HG02571 (cell line): ENCODE data around the gene DPPA2.
"Not testable (repeated sequence)": the region's sequence is repeated elsewhere in the genome, so short reads cannot be mapped to it uniquely, and the experiment has no call there.

Source experiments
- ATAC-seq: cut with Tn5 transposase; IDR thresholded peaks from one replicate; pipeline ENCODE4 v1.9.1; 2021; ENCODE audit warnings: mild to moderate bottlenecking, moderate library complexity; ENCODE audit not compliant: unreplicated experiment

Gene DPPA2

GRCh38 chr3:109316162-109316730 is at the start of gene DPPA2:
TSS of gene DPPA2 (minus strand) at chr3:109316517. CDS start at chr3:109314542, 1,975 bp downstream.
- ATAC-seq, result no peak

GRCh38 chr3:109364088-109364487 is 47.8 kb upstream of the DPPA2 start:
- ATAC-seq, result no peak

GRCh38 chr3:109363634-109364033 is 47.3 kb upstream of the DPPA2 start:
- no peak for ATAC-seq

GRCh38 chr3:109362823-109363222 is 46.5 kb upstream of the DPPA2 start:
- ATAC-seq, result no peak

- not testable (repeated sequence) for ATAC-seq
Observed at GRCh38 chr3:109358809-109359208, 42.5 kb upstream of the DPPA2 start.

- no peak for ATAC-seq
Observed at GRCh38 chr3:109356442-109357155, 40.3 kb upstream of the DPPA2 start.

- ATAC-seq, result no peak
Observed at GRCh38 chr3:109355625-109356441, 39.5 kb upstream of the DPPA2 start.

- ATAC-seq, result no peak
Observed at GRCh38 chr3:109353057-109353456, 36.7 kb upstream of the DPPA2 start.

GRCh38 chr3:109351231-109351630 is 34.9 kb upstream of the DPPA2 start:
- no peak for ATAC-seq

GRCh38 chr3:109346770-109347295 is 30.5 kb upstream of the DPPA2 start:
- ATAC-seq, result no peak

GRCh38 chr3:109346099-109346498 is 29.8 kb upstream of the DPPA2 start:
- no peak for ATAC-seq

GRCh38 chr3:109339714-109340648 is 23.7 kb upstream of the DPPA2 start:
- no peak for ATAC-seq

GRCh38 chr3:109339197-109339596 is 22.9 kb upstream of the DPPA2 start:
- no peak for ATAC-seq

GRCh38 chr3:109338322-109338721 is 22.0 kb upstream of the DPPA2 start:
- ATAC-seq, result no peak

- no peak for ATAC-seq
Observed at GRCh38 chr3:109337393-109337792, 21.1 kb upstream of the DPPA2 start, which contains the start of gene DPPA4. TSS of gene DPPA4 (minus strand) at chr3:109337546. CDS start at chr3:109337517, 29 bp downstream.

- ATAC-seq, result no peak
Observed at GRCh38 chr3:109336291-109336861, 20.1 kb upstream of the DPPA2 start.

GRCh38 chr3:109334572-109334971 is 18.3 kb upstream of the DPPA2 start:
- ATAC-seq, result no peak

GRCh38 chr3:109331692-109332091 is 15.4 kb upstream of the DPPA2 start:
- no peak for ATAC-seq

GRCh38 chr3:109330405-109330804 is 14.1 kb upstream of the DPPA2 start:
- ATAC-seq, result no peak

- no peak for ATAC-seq
Observed at GRCh38 chr3:109328202-109328601, 11.9 kb upstream of the DPPA2 start.
